Adrenal gland (tissue), 5 donors: Measurements from ENCODE around the gene DPEP1.

Experiments
- CTCF ChIP-seq, 6 experiments: fragments of 450-650 bp in 4 of 6; fragments of 200-600 bp in 2 of 6; sonication (generic) in 1 of 6; IDR thresholded peaks; 1 replicate in 5 of 6; 2 replicates in 1 of 6; pipeline versions ENCODE4 v1.5.1 to v1.8.0; 2016 to 2021; ENCODE audit warnings: antibody characterized with exemption in 6 of 6, mild to moderate bottlenecking in 2 of 6, moderate library complexity in 1 of 6
- POLR2A ChIP-seq, 2 donors: fragments of 450-650 bp; IDR thresholded peaks; one replicate each; pipeline ENCODE4 v1.6.1; 2017; ENCODE audit warnings: antibody characterized with exemption in 2 of 2, mild to moderate bottlenecking in 2 of 2, moderate library complexity in 1 of 2
- donor health status: DM: no; HTN: no; CAD: no.

DNA sequence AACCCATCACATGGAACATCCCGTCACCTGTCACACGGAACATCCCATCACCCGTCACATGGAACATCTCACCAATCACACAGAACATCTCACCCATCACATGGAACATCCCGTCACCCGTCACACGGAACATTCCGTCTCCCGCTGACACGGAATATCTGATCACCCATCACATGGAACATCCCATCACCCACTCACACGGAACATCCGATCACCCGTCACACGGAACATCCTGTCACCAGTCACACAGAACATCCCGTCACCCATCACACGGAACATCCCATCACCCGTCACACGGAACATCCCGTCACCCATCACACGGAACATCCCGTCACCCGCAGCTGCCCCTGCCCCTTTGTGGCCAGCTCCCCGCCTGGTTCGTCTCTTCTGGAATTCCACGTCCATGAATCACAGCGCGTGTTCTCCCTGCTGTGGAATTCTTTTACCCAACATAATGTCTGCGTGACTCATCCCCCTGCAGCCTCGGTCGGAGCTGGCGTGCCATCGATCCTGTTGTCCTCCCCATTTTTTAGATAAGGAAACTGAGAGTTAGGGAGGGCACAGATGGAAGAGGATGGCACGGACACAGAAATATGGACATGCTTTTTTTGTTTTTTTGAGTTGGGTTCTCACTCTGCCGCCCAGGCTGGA lies 32.3 kb upstream of the DPEP1 start:
- no peak for TF ChIP-seq CTCF (IDR thresholded peaks at IDR 0.05)
- no peak for TF ChIP-seq POLR2A (IDR thresholded peaks at IDR 0.05)
